Measurements from ENCODE around the gene IL24. TPM values are rescaled to one million over a fixed set of nuclear protein-coding genes. Genes with fewer than 3 reads are reported as not detected.

IL24 gene
- total RNA-seq, 2 donors from 2014 or later = not detected

GRCh38 chr1:206873603-206874188 is 23.5 kb upstream of the IL24 start:
- intact Hi-C loops (cut with DNase I) = no loop called here

GRCh38 chr1:206875752-206876377 is 21.4 kb upstream of the IL24 start:
- intact Hi-C loops (cut with DNase I) = no loop called here

More at GRCh38 chr1:206873603-206874188, 23.5 kb upstream of the IL24 start:
- no peak for DNase-seq (ENCODE audit: low spot score)

GRCh38 chr1:206878456-206878855 is 18.8 kb upstream of the IL24 start:
- intact Hi-C loops (cut with DNase I) = no loop called here
- DNase-seq (ENCODE audit: low spot score) = no peak

More at GRCh38 chr1:206875752-206876377, 21.4 kb upstream of the IL24 start:
- DNase-seq (ENCODE audit: low spot score) = no peak

- no peak for DNase-seq (ENCODE audit: low spot score)
- intact Hi-C loops (cut with DNase I) = no loop called here
Observed at GRCh38 chr1:206880314-206880713, 16.9 kb upstream of the IL24 start.

- DNase-seq (ENCODE audit: low spot score) = no peak
- intact Hi-C loops (cut with DNase I) = no loop called here
Observed at GRCh38 chr1:206882555-206882954, 14.7 kb upstream of the IL24 start.

GRCh38 chr1:206883160-206883559 is 14.1 kb upstream of the IL24 start:
- no peak for DNase-seq (ENCODE audit: low spot score)
- intact Hi-C loops (cut with DNase I) = no loop called here

- no peak for DNase-seq (ENCODE audit: low spot score)
- intact Hi-C loops (cut with DNase I) = no loop called here
Observed at GRCh38 chr1:206883876-206884275, 13.4 kb upstream of the IL24 start.

GRCh38 chr1:206885341-206886060 is 11.7 kb upstream of the IL24 start:
- no peak for DNase-seq (ENCODE audit: low spot score)
- intact Hi-C loops (cut with DNase I) = no loop called here

- intact Hi-C loops (cut with DNase I) = no loop called here
- no peak for DNase-seq (ENCODE audit: low spot score)
Observed at GRCh38 chr1:206886831-206887230, 10.4 kb upstream of the IL24 start.

- no peak for DNase-seq (ENCODE audit: low spot score)
- intact Hi-C loops (cut with DNase I) = no loop called here
Observed at GRCh38 chr1:206887701-206888100, 9.5 kb upstream of the IL24 start.

- DNase-seq (ENCODE audit: low spot score) = no peak
- intact Hi-C loops (cut with DNase I) = no loop called here
Observed at GRCh38 chr1:206890125-206891060, 6.8 kb upstream of the IL24 start.

GRCh38 chr1:206891412-206891811 is 5.8 kb upstream of the IL24 start:
- intact Hi-C loops (cut with DNase I) = no loop called here
- DNase-seq (ENCODE audit: low spot score) = no peak

- no peak for DNase-seq (ENCODE audit: low spot score)
- intact Hi-C loops (cut with DNase I) = no loop called here
Observed at GRCh38 chr1:206892351-206892984, 4.8 kb upstream of the IL24 start.

GRCh38 chr1:206893380-206893779 is 3.9 kb upstream of the IL24 start:
- intact Hi-C loops (cut with DNase I) = no loop called here
- no peak for DNase-seq (ENCODE audit: low spot score)

- intact Hi-C loops (cut with DNase I) = no loop called here
Observed at GRCh38 chr1:206895325-206895724, 1.9 kb upstream of the IL24 start.

GRCh38 chr1:206895837-206896242 is 1.4 kb upstream of the IL24 start:
- intact Hi-C loops (cut with DNase I) = no loop called here
- no peak for DNase-seq (ENCODE audit: low spot score)

More at GRCh38 chr1:206895325-206895724, 1.9 kb upstream of the IL24 start:
- no peak for DNase-seq (ENCODE audit: low spot score)

- intact Hi-C loops (cut with DNase I) = no loop called here
- no peak for DNase-seq (ENCODE audit: low spot score)
Observed at GRCh38 chr1:206896261-206896660, 982 bp upstream of the IL24 start.

- intact Hi-C loops (cut with DNase I) = no loop called here
- no peak for DNase-seq (ENCODE audit: low spot score)
Observed at GRCh38 chr1:206898089-206898914, 1.1 kb downstream of the IL24 start.

Measured in posterior vena cava (tissue), 2 donors.